HepG2 (cell line): ENCODE results near the gene CAST. TPM values are rescaled to one million over a fixed set of nuclear protein-coding genes. Genes with fewer than 3 reads are reported as not detected.

Source experiments
- ATAC-seq: fragments of 200-7000 bp; cut with Tn5 transposase; 3 replicates; pipeline ENCODE4 v1.9.1; 2020; ENCODE audit warnings: mild to moderate bottlenecking, moderate library complexity
- BruUV-seq: library from RNA; stranded (reverse); fragments of 400-500 nt; replicated peaks from 2 replicates; lab custom pipeline; 2021; lab: Mats Ljungman, UMichigan
- CTCF ChIA-PET: fragments of 300-600 bp; formaldehyde crosslinking; extraction: SDS; loops from one replicate; lab custom pipeline; 2021; ENCODE audit warnings: low total read pairs, inconsistent platforms, low intra/inter-chr PET ratio; lab: Yijun Ruan, JAX
- POLR2A ChIA-PET: fragments of 350-600 bp; sonication (Branson Sonifier 250); formaldehyde crosslinking; loops from one replicate; lab custom pipeline; 2020; ENCODE audit warnings: antibody characterized with exemption, inconsistent platforms; lab: Yijun Ruan, JAX
- DNase-seq: peaks from one replicate; pipeline ENCODE4 v3.0.0-alpha.2; 2015; ENCODE audit warnings: low spot score
- FAIRE-seq: peaks from 3 replicates; lab custom pipeline; 2011; peaks lifted over from hg19 to GRCh38; lab: Jason Lieb, UNC
- H2AFZ ChIP-seq: one replicate; pipeline ENCODE4 v1.6.1; 2011; ENCODE audit warnings: low read length, inconsistent platforms
- H3K27ac ChIP-seq: fragments of 300-600 bp; 3 replicates; pipeline ENCODE4 v1.8.0; 2011; ENCODE audit warnings: mixed run types, mild to moderate bottlenecking, mixed read lengths, low read length, inconsistent platforms; ENCODE audit not compliant: insufficient read depth; ENCODE audit errors: extremely low read length
- H3K27me3 ChIP-seq, 2 experiments: fragments of 200-600 bp in 1 of 2; 2 replicates in 1 of 2; 3 replicates in 1 of 2; pipeline versions ENCODE4 v1.6.0 to v1.8.0; 2011; ENCODE audit warnings: low read length in 2 of 2, mild to moderate bottlenecking in 2 of 2, moderate library complexity in 2 of 2, inconsistent platforms in 1 of 2; ENCODE audit not compliant: insufficient read depth in 2 of 2, control insufficient read depth in 1 of 2
- H3K36me3 ChIP-seq, 2 experiments: fragments of 200-600 bp in 1 of 2; replicated peaks in 1 of 2; 2 replicates in 1 of 2; 3 replicates in 1 of 2; pipeline versions ENCODE4 v1.5.1 to v1.8.0; 2011; ENCODE audit warnings: low read length in 2 of 2, inconsistent platforms in 1 of 2; ENCODE audit not compliant: insufficient read depth in 2 of 2, control insufficient read depth in 1 of 2
- H3K4me1 ChIP-seq: 2 replicates; pipeline ENCODE4 v1.5.1; 2012; ENCODE audit warnings: low read length, inconsistent platforms; ENCODE audit not compliant: insufficient read depth
- H3K4me2 ChIP-seq: 2 replicates; pipeline ENCODE4 v1.6.0; 2011; ENCODE audit warnings: low read depth, low read length, inconsistent platforms
- H3K4me3 ChIP-seq, 3 experiments: fragments of 200-600 bp in 1 of 3; sonication (generic), shearing (Covaris generic) in 1 of 3; replicated peaks in 1 of 3; 2 replicates each; pipeline ENCODE4 v1.5.1; 2011 to 2016; ENCODE audit warnings: low read length in 3 of 3, inconsistent platforms in 2 of 3, low read depth in 2 of 3, mild to moderate bottlenecking in 2 of 3, control low read depth in 1 of 3, mixed read lengths in 1 of 3; ENCODE audit not compliant: insufficient read depth in 1 of 3
- H3K79me2 ChIP-seq: one replicate; pipeline ENCODE4 v1.6.1; 2011; ENCODE audit warnings: low read length, inconsistent platforms; ENCODE audit not compliant: insufficient read depth
- H3K9ac ChIP-seq: 2 replicates; pipeline ENCODE4 v1.6.0; 2011; ENCODE audit warnings: mild to moderate bottlenecking, low read depth, low read length, inconsistent platforms; ENCODE audit not compliant: insufficient read depth
- H3K9me3 ChIP-seq: 2 replicates; pipeline ENCODE4 v1.5.1; 2012; ENCODE audit warnings: mild to moderate bottlenecking, low read length
- H4K20me1 ChIP-seq: 2 replicates; pipeline ENCODE4 v1.6.0; 2011; ENCODE audit warnings: inconsistent platforms, mild to moderate bottlenecking, low read length, moderate library complexity; ENCODE audit not compliant: insufficient read depth
- CREM ChIP-seq, 2 experiments: sonication (generic) in 1 of 2; formaldehyde crosslinking in 1 of 2; IDR thresholded peaks; 2 replicates each; pipeline versions ENCODE4 v1.4.0 to v1.6.1; 2016 to 2020; ENCODE audit warnings: antibody characterized with exemption in 1 of 2, mild to moderate bottlenecking in 1 of 2, missing genetic modification reagents in 1 of 2
- EED ChIP-seq: sonication (generic); formaldehyde crosslinking; IDR thresholded peaks from 2 replicates; pipeline ENCODE4 v1.5.0; 2020; ENCODE audit warnings: mild to moderate bottlenecking, missing genetic modification reagents
- MAZ ChIP-seq, 2 experiments: sonication (generic) in 1 of 2; formaldehyde crosslinking in 1 of 2; IDR thresholded peaks; 2 replicates each; pipeline versions ENCODE4 v1.5.0 to v1.6.1; 2012 to 2020; ENCODE audit warnings: low read depth in 2 of 2, mild to moderate bottlenecking in 2 of 2, borderline replicate concordance in 1 of 2, improper control_type of control experiment in 1 of 2, low read length in 1 of 2, missing genetic modification reagents in 1 of 2, moderate library complexity in 1 of 2
- RXRB ChIP-seq: IDR thresholded peaks from 2 replicates; pipeline ENCODE4 v1.6.1; 2016; ENCODE audit warnings: borderline replicate concordance, missing genetic modification reagents, missing compliant biosample characterization
- SCMH1 ChIP-seq: sonication (generic); formaldehyde crosslinking; IDR thresholded peaks from 2 replicates; pipeline ENCODE4 v1.9.0; 2021; ENCODE audit warnings: missing genetic modification reagents, mild to moderate bottlenecking, borderline replicate concordance
- TCF12 ChIP-seq, 2 experiments: fragments of 450-650 bp in 1 of 2; sonication (generic) in 1 of 2; formaldehyde crosslinking in 1 of 2; IDR thresholded peaks; 2 replicates each; pipeline versions ENCODE4 v1.6.1 to v1.8.0; 2017 to 2022; ENCODE audit warnings: antibody characterized with exemption in 1 of 2, mild to moderate bottlenecking in 1 of 2, missing genetic modification reagents in 1 of 2, moderate library complexity in 1 of 2
- THYN1 ChIP-seq: sonication (generic); formaldehyde crosslinking; IDR thresholded peaks from 2 replicates; pipeline ENCODE4 v1.8.1; 2023; ENCODE audit warnings: low read depth, mild to moderate bottlenecking, moderate library complexity, missing genetic modification reagents, borderline replicate concordance
- ZNF430 ChIP-seq: sonication (generic); formaldehyde crosslinking; IDR thresholded peaks from 2 replicates; pipeline ENCODE4 v1.9.0; 2021; ENCODE audit warnings: mild to moderate bottlenecking, missing genetic modification reagents
- ZNF562 ChIP-seq: sonication (generic); formaldehyde crosslinking; IDR thresholded peaks from 2 replicates; pipeline ENCODE4 v1.8.0; 2022; ENCODE audit warnings: missing genetic modification reagents, borderline replicate concordance
- ZNF569 ChIP-seq: sonication (generic); formaldehyde crosslinking; IDR thresholded peaks from 2 replicates; pipeline ENCODE4 v1.5.0; 2020; ENCODE audit warnings: mild to moderate bottlenecking, missing genetic modification reagents, moderate library complexity, borderline replicate concordance
- WGBS: methylation state at CpG from one replicate; pipeline ENCODE4 v1.1.6; 2017; ENCODE audit warnings: low lambda C conversion rate; 5-methylcytosine and 5-hydroxymethylcytosine counted together
- in situ Hi-C: cut with HindIII; loops from 2 replicates; pipeline ENCODE4 v1.10.0; 2017; ENCODE audit warnings: low pct_unique_long_range_greater_than_20kb; ENCODE audit not compliant: extremely low pct_ligation_motif_present
- intact Hi-C: fragments of 100-400 bp; cut with micrococcal nuclease; formaldehyde crosslinking; loops from one replicate; pipeline ENCODE4 v1.10.0; 2022; ENCODE audit not compliant: unreplicated experiment
- polyA plus RNA-seq, 8 experiments: library from polyadenylated mRNA; depleted of rRNA in 3 of 8; stranded (reverse) in 7 of 8; unstranded in 1 of 8; fragments of >200 nt; fragmentation: Illumina TruSeq in 4 of 8; extraction: Trizol in 4 of 8; gene quantifications; 2 replicates each; pipeline versions ENCODE4 v1.2.1 to v1.2.3, GENCODE V29; 2011 to 2016; ENCODE audit warnings: low read depth in 4 of 8, missing spikeins in 1 of 8, mixed read lengths in 1 of 8; ENCODE audit not compliant: insufficient read depth in 1 of 8
- total RNA-seq, 5 experiments: library from RNA; depleted of rRNA; stranded (reverse); fragments of >200 nt; fragmentation: Illumina TruSeq; extraction: Trizol; gene quantifications; 2 replicates each; pipeline ENCODE4 v1.2.3, GENCODE V29; 2016; ENCODE audit warnings: low read depth in 1 of 5
- TF ChIP-seq, protein P1 (sequence below): sonication (generic); formaldehyde crosslinking; IDR thresholded peaks from 2 replicates; pipeline ENCODE4 v1.5.1; 2020; ENCODE audit warnings: mild to moderate bottlenecking, moderate library complexity, missing genetic modification reagents
- TF ChIP-seq, protein P2 (sequence below): sonication (generic); formaldehyde crosslinking; IDR thresholded peaks from 2 replicates; pipeline ENCODE4 v1.8.1; 2023; ENCODE audit warnings: mild to moderate bottlenecking, missing genetic modification reagents
- TF ChIP-seq, protein P3 (sequence below): fragments of 450-650 bp; IDR thresholded peaks from 2 replicates; pipeline ENCODE4 v1.6.1; 2017

Gene CAST
- total and polyA plus RNA-seq, 2 of the 13 experiments (the other 11 are each of a cell fraction or from before 2014, with no cell fraction given) = 42.1 to 67.6 TPM

DNA sequence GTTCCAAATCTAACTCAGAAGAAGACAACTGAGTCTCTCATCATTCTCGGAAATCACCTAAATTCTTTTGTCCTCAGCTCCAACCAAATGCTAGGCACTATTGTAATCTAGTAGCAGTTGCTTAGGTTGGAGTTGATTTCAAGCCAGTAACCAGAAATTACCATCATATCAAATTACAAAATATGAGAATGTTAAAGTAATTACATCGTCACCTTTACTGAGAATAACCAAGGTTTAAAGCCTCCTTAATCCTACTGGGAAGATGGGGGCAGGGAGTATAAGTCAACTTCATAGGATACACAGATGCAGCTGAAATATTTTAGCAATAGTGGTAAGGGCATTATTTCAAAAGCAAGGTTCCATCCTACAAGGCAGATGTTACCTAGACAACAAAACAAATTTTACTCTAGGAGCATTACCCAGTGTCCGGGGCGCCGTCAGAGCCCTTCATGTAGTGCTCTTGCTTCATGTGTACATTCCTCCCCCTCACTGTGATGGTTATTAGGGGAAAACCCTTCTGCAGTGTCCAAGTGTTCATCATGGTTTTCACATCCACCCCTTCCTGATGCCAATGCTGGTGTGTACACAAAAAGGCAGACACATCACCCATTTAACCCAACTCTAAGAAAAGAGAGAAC, 126.1 kb downstream of the CAST start:
- FAIRE-seq = no peak
- no peak overlapping the region for H3K4me3 ChIP-seq

More for the DNA sequence above, 126.1 kb downstream of the CAST start:
- ATAC-seq = no peak; the same call in 2 of the 3 replicates
- intact Hi-C loops = no loop called here
- POLR2A ChIA-PET = interaction anchor here (1.5 kb wide), 1 partner anchor 20 kb away, joined by 6 read pairs; the partner anchor contains the start of gene ERAP1
- Histone ChIP-seq H3K4me2 (no peak overlapping the region), H2AFZ (no peak overlapping the region), H3K4me1 (no peaks in the 10 kb centered on the region), H3K36me3 (peaks cover 16 to 56% of the 10 kb centered on the region in 2 experiments; a peak in 4 of 5 replicates), H4K20me1 (no peaks in the 10 kb centered on the region), H3K9me3 (no peaks in the 10 kb centered on the region), H3K27me3 (no peaks in the 10 kb centered on the region), H3K27ac (no peak overlapping the region), H3K79me2 (no peaks in the 10 kb centered on the region), H3K9ac (no peak overlapping the region)
- in situ Hi-C loops = no loop called here
- BruUV-seq = no TSS peak
- no peak for DNase-seq
- CTCF ChIA-PET = no interaction called here
- 96% methylated on average over 5 of the region's 5 CpGs for WGBS
- no peak for TF ChIP-seq ZNF569 (CRISPR knock-in tag)
- TF ChIP-seq MAZ (IDR thresholded peaks at IDR 0.05; ENCODE audit: borderline replicate concordance, low read depth, low read length) = no peak
- TF ChIP-seq MAZ (CRISPR knock-in tag; IDR thresholded peaks at IDR 0.05; ENCODE audit: low read depth) = no peak
- TF ChIP-seq, protein P1, sequence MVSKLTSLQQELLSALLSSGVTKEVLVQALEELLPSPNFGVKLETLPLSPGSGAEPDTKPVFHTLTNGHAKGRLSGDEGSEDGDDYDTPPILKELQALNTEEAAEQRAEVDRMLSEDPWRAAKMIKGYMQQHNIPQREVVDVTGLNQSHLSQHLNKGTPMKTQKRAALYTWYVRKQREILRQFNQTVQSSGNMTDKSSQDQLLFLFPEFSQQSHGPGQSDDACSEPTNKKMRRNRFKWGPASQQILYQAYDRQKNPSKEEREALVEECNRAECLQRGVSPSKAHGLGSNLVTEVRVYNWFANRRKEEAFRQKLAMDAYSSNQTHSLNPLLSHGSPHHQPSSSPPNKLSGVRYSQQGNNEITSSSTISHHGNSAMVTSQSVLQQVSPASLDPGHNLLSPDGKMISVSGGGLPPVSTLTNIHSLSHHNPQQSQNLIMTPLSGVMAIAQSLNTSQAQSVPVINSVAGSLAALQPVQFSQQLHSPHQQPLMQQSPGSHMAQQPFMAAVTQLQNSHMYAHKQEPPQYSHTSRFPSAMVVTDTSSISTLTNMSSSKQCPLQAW (CRISPR knock-in tag) = no peak
- no peak for TF ChIP-seq SCMH1
- TF ChIP-seq RXRB (CRISPR knock-in tag) = no peak
- TF ChIP-seq, protein P2, sequence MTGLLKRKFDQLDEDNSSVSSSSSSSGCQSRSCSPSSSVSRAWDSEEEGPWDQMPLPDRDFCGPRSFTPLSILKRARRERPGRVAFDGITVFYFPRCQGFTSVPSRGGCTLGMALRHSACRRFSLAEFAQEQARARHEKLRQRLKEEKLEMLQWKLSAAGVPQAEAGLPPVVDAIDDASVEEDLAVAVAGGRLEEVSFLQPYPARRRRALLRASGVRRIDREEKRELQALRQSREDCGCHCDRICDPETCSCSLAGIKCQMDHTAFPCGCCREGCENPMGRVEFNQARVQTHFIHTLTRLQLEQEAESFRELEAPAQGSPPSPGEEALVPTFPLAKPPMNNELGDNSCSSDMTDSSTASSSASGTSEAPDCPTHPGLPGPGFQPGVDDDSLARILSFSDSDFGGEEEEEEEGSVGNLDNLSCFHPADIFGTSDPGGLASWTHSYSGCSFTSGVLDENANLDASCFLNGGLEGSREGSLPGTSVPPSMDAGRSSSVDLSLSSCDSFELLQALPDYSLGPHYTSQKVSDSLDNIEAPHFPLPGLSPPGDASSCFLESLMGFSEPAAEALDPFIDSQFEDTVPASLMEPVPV (CRISPR knock-in tag) = no peak
- no peak for TF ChIP-seq ZNF430
- no peak for TF ChIP-seq EED (CRISPR knock-in tag)
- TF ChIP-seq, protein P3, sequence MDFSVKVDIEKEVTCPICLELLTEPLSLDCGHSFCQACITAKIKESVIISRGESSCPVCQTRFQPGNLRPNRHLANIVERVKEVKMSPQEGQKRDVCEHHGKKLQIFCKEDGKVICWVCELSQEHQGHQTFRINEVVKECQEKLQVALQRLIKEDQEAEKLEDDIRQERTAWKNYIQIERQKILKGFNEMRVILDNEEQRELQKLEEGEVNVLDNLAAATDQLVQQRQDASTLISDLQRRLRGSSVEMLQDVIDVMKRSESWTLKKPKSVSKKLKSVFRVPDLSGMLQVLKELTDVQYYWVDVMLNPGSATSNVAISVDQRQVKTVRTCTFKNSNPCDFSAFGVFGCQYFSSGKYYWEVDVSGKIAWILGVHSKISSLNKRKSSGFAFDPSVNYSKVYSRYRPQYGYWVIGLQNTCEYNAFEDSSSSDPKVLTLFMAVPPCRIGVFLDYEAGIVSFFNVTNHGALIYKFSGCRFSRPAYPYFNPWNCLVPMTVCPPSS = no peak
- no peak for TF ChIP-seq TCF12 (IDR thresholded peaks at IDR 0.05)
- TF ChIP-seq TCF12 (CRISPR knock-in tag; IDR thresholded peaks at IDR 0.05) = no peak
- TF ChIP-seq ZNF562 = no peak
- no peak for TF ChIP-seq CREM (IDR thresholded peaks at IDR 0.05)
- TF ChIP-seq CREM (CRISPR knock-in tag; IDR thresholded peaks at IDR 0.05) = no peak
- no peak for TF ChIP-seq THYN1 (CRISPR knock-in tag)
- TF ChIP-seq, all 625 proteins: peak for 0
